Measurements from ENCODE around the gene GGA3.

The GGA3 gene

DNA sequence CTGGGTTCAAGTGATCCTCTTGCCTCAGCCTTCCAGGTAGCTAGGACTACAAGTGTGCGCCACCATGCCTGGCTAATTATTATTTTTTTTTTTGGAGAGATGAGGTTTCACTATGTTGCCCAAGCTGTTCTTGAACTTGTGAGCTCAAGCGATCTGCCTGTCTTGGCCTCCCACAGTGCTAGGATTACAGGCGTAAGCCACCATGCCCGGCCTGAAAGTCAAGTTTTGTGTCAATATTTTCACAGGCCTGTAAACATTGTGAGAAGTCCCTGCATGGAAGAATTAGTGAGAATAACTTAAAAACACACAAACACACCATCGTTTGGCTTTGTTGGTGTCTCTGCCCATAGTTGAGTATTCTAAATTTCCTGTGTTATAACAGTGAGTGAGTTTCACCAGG is 33.7 kb downstream of the GGA3 start:
- ChIA-PET POLR2A (interaction anchor here (0.6 kb wide), 1 partner anchor 237 kb away, joined by 3 read pairs; no protein-coding TSS in a partner anchor), CTCF (interaction anchor here (5.1 kb wide), 1 partner anchor 13 kb away, joined by 50 read pairs; no protein-coding TSS in a partner anchor)
- Histone ChIP-seq H3K4me3 (ENCODE audit: control insufficient read depth in 1 of 7, extremely low read depth in 1 of 7, insufficient read depth in 4 of 7, low read depth in 2 of 7, low read length in 6 of 7) (no peak overlapping the region), H3K27me3 (replicated peaks in 2 of 5; ENCODE audit: control insufficient read depth in 4 of 5, insufficient read depth in 5 of 5, low read length in 4 of 5) (no peaks in the 10 kb centered on the region), H3K36me3 (ENCODE audit: control insufficient read depth in 4 of 4, insufficient read depth in 4 of 4, low read length in 3 of 4) (peaks cover 24 to 79% (median 59%) of the 10 kb centered on the region in 4 experiments), H3K27ac (ENCODE audit: insufficient read depth in 1 of 2, low read depth in 1 of 2, low read length in 2 of 2, poor library complexity in 1 of 2, severe bottlenecking in 2 of 2) (no peak overlapping the region), H3K4me1 (ENCODE audit: control extremely low read depth in 1 of 4, control insufficient read depth in 4 of 4, insufficient read depth in 4 of 4, low read length in 3 of 4) (no peaks in the 10 kb centered on the region), H3K9me3 (ENCODE audit: control extremely low read depth in 1 of 5, control insufficient read depth in 4 of 5, insufficient read depth in 2 of 5, low read depth in 1 of 5, low read length in 4 of 5) (no peaks in the 10 kb centered on the region)
- WGBS (ENCODE audit: insufficient coverage), result 97% methylated on average over 3 of the region's 5 CpGs
- DNase-seq, result no peak

DNA sequence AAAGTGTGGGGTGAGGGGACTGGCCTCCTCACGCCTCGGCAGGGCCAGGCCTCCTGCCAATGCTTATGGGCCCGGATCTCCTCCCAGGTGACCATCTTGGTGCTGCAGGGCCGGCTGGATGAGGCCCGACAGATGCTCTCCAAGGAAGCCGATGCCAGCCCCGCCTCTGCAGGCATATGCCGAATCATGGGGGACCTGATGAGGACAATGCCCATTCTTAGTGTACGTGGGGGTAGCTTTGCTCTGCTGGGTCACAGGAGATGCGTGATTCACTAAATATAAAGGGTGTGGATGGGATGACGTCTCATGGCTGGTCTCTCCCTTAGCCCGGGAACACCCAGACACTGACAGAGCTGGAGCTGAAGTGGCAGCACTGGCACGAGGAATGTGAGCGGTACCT is 36.4 kb downstream of the GGA3 start:
- 87% methylated on average over 13 of the region's 14 CpGs for WGBS (ENCODE audit: insufficient coverage)
- no peaks in the 10 kb centered on the region for H3K27me3 ChIP-seq (replicated peaks in 2 of 5; ENCODE audit: control insufficient read depth in 4 of 5, insufficient read depth in 5 of 5, low read length in 4 of 5)
- no peaks in the 10 kb centered on the region for H3K4me1 ChIP-seq (ENCODE audit: control extremely low read depth in 1 of 4, control insufficient read depth in 4 of 4, insufficient read depth in 4 of 4, low read length in 3 of 4)
- H3K4me3 ChIP-seq (ENCODE audit: control insufficient read depth in 1 of 7, extremely low read depth in 1 of 7, insufficient read depth in 4 of 7, low read depth in 2 of 7, low read length in 6 of 7), result no peak overlapping the region
- no peaks in the 10 kb centered on the region for H3K9me3 ChIP-seq (ENCODE audit: control extremely low read depth in 1 of 5, control insufficient read depth in 4 of 5, insufficient read depth in 2 of 5, low read depth in 1 of 5, low read length in 4 of 5)
- ChIA-PET CTCF (interaction anchor here (0.8 to 2.7 kb wide), 6 partner anchors 12 to 110 kb away, joined by 3 to 10 read pairs (median 4); no protein-coding TSS in a partner anchor), POLR2A (no interaction called here)
- DNase-seq, result no peak
- no peak overlapping the region for H3K27ac ChIP-seq (ENCODE audit: insufficient read depth in 1 of 2, low read depth in 1 of 2, low read length in 2 of 2, poor library complexity in 1 of 2, severe bottlenecking in 2 of 2)
- peaks cover 20 to 64% (median 44%) of the 10 kb centered on the region in 4 experiments for H3K36me3 ChIP-seq (ENCODE audit: control insufficient read depth in 4 of 4, insufficient read depth in 4 of 4, low read length in 3 of 4)

- no peak for DNase-seq
- no peaks in the 10 kb centered on the region for H3K9me3 ChIP-seq (ENCODE audit: control extremely low read depth in 1 of 5, control insufficient read depth in 4 of 5, insufficient read depth in 2 of 5, low read depth in 1 of 5, low read length in 4 of 5)
- peaks cover 16 to 65% (median 41%) of the 10 kb centered on the region in 4 experiments for H3K36me3 ChIP-seq (ENCODE audit: control insufficient read depth in 4 of 4, insufficient read depth in 4 of 4, low read length in 3 of 4)
- H3K4me3 ChIP-seq (ENCODE audit: control insufficient read depth in 1 of 7, extremely low read depth in 1 of 7, insufficient read depth in 4 of 7, low read depth in 2 of 7, low read length in 6 of 7), result no peak overlapping the region
- CTCF ChIA-PET, result interaction anchor here (0.9 to 4.3 kb wide), 8 partner anchors 10 to 160 kb away, joined by 3 to 20 read pairs (median 6); no protein-coding TSS in a partner anchor
- no peak overlapping the region for H3K27ac ChIP-seq (ENCODE audit: insufficient read depth in 1 of 2, low read depth in 1 of 2, low read length in 2 of 2, poor library complexity in 1 of 2, severe bottlenecking in 2 of 2)
- POLR2A ChIA-PET, result interaction anchor here (0.7 kb wide), 1 partner anchor 17 kb away, joined by 5 read pairs; no protein-coding TSS in a partner anchor
- no peaks in the 10 kb centered on the region for H3K4me1 ChIP-seq (ENCODE audit: control extremely low read depth in 1 of 4, control insufficient read depth in 4 of 4, insufficient read depth in 4 of 4, low read length in 3 of 4)
- WGBS (ENCODE audit: insufficient coverage), result 90% methylated on average over 2 of the region's 3 CpGs
- H3K27me3 ChIP-seq (replicated peaks in 2 of 5; ENCODE audit: control insufficient read depth in 4 of 5, insufficient read depth in 5 of 5, low read length in 4 of 5), result no peaks in the 10 kb centered on the region
Measured at GRCh38 chr17:75219815-75220214, 41.6 kb downstream of the GGA3 start.

- Histone ChIP-seq H3K27ac (ENCODE audit: insufficient read depth in 1 of 2, low read depth in 1 of 2, low read length in 2 of 2, poor library complexity in 1 of 2, severe bottlenecking in 2 of 2) (no peak overlapping the region), H3K36me3 (ENCODE audit: control insufficient read depth in 4 of 4, insufficient read depth in 4 of 4, low read length in 3 of 4) (peaks cover 16 to 74% (median 42%) of the 10 kb centered on the region in 4 experiments), H3K4me1 (ENCODE audit: control extremely low read depth in 1 of 4, control insufficient read depth in 4 of 4, insufficient read depth in 4 of 4, low read length in 3 of 4) (no peaks in the 10 kb centered on the region), H3K9me3 (ENCODE audit: control extremely low read depth in 1 of 5, control insufficient read depth in 4 of 5, insufficient read depth in 2 of 5, low read depth in 1 of 5, low read length in 4 of 5) (no peaks in the 10 kb centered on the region), H3K4me3 (ENCODE audit: control insufficient read depth in 1 of 7, extremely low read depth in 1 of 7, insufficient read depth in 4 of 7, low read depth in 2 of 7, low read length in 6 of 7) (no peak overlapping the region), H3K27me3 (replicated peaks in 2 of 5; ENCODE audit: control insufficient read depth in 4 of 5, insufficient read depth in 5 of 5, low read length in 4 of 5) (no peaks in the 10 kb centered on the region)
- DNase-seq, result no peak
- POLR2A ChIA-PET, result interaction anchor here (0.6 kb wide), 1 partner anchor 284 kb away, joined by 4 read pairs; no protein-coding TSS in a partner anchor
- 100% methylated on average over 1 of the region's 6 CpGs for WGBS (ENCODE audit: insufficient coverage)
- CTCF ChIA-PET, result interaction anchor here (1.2 to 3.8 kb wide), 3 partner anchors 12 to 21 kb away, joined by 3 to 13 read pairs (median 5); partner anchors contain the start of gene NUP85
Measured at GRCh38 chr17:75218131-75218530, 43.3 kb downstream of the GGA3 start.

GRCh38 chr17:75209061-75209460 is 52.3 kb downstream of the GGA3 start:
- Histone ChIP-seq H3K4me3 (ENCODE audit: control insufficient read depth in 1 of 7, extremely low read depth in 1 of 7, insufficient read depth in 4 of 7, low read depth in 2 of 7, low read length in 6 of 7) (no peak overlapping the region), H3K4me1 (ENCODE audit: control extremely low read depth in 1 of 4, control insufficient read depth in 4 of 4, insufficient read depth in 4 of 4, low read length in 3 of 4) (peaks cover 6 to 17% (median 16%) of the 10 kb centered on the region in 4 experiments), H3K36me3 (ENCODE audit: control insufficient read depth in 4 of 4, insufficient read depth in 4 of 4, low read length in 3 of 4) (peaks cover 9 to 46% (median 29%) of the 10 kb centered on the region in 4 experiments), H3K27me3 (replicated peaks in 2 of 5; ENCODE audit: control insufficient read depth in 4 of 5, insufficient read depth in 5 of 5, low read length in 4 of 5) (no peaks in the 10 kb centered on the region), H3K9me3 (ENCODE audit: control extremely low read depth in 1 of 5, control insufficient read depth in 4 of 5, insufficient read depth in 2 of 5, low read depth in 1 of 5, low read length in 4 of 5) (no peaks in the 10 kb centered on the region), H3K27ac (ENCODE audit: insufficient read depth in 1 of 2, low read depth in 1 of 2, low read length in 2 of 2, poor library complexity in 1 of 2, severe bottlenecking in 2 of 2) (no peak overlapping the region)
- 93% methylated on average over 2 of the region's 3 CpGs for WGBS (ENCODE audit: insufficient coverage)
- DNase-seq, result no peak
- POLR2A ChIA-PET, result interaction anchor here (0.6 kb wide), 1 partner anchor 55 kb away, joined by 4 read pairs; no protein-coding TSS in a partner anchor
- CTCF ChIA-PET, result interaction anchor here (1.9 to 2.5 kb wide), 2 partner anchors 11 to 29 kb away, joined by 4 to 8 read pairs; no protein-coding TSS in a partner anchor

DNA sequence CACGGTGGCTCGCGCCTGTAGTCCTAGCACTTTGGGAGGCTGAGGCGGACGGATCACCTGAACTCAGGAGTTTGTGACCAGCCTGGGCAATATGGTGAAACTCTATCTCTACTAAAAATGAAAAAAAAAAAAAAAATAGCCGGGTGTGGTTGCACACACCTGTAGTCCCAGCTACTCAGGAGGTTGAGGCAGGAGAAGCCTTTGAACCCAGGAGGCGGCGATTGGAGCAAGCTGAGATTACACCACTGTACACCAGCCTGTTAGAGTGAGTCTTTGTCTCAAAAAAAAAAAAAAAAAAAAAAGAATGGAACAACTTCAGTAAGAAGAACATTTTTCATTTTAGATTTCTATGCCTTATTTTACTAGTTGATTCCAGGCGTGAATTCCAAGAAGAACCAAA is 53.2 kb downstream of the GGA3 start:
- no peaks in the 10 kb centered on the region for H3K27me3 ChIP-seq (replicated peaks in 2 of 5; ENCODE audit: control insufficient read depth in 4 of 5, insufficient read depth in 5 of 5, low read length in 4 of 5)
- 100% methylated on average over 3 of the region's 9 CpGs for WGBS (ENCODE audit: insufficient coverage)
- H3K9me3 ChIP-seq (ENCODE audit: control extremely low read depth in 1 of 5, control insufficient read depth in 4 of 5, insufficient read depth in 2 of 5, low read depth in 1 of 5, low read length in 4 of 5), result no peaks in the 10 kb centered on the region
- peaks cover 6 to 17% (median 17%) of the 10 kb centered on the region in 4 experiments for H3K4me1 ChIP-seq (ENCODE audit: control extremely low read depth in 1 of 4, control insufficient read depth in 4 of 4, insufficient read depth in 4 of 4, low read length in 3 of 4)
- H3K27ac ChIP-seq (ENCODE audit: insufficient read depth in 1 of 2, low read depth in 1 of 2, low read length in 2 of 2, poor library complexity in 1 of 2, severe bottlenecking in 2 of 2), result no peak overlapping the region
- no peak for DNase-seq
- CTCF ChIA-PET, result interaction anchor here (1.6 to 9.6 kb wide), 4 partner anchors 12 to 95 kb away, joined by 3 to 89 read pairs (median 4); partner anchors contain the start of gene ARMC7
- H3K36me3 ChIP-seq (ENCODE audit: control insufficient read depth in 4 of 4, insufficient read depth in 4 of 4, low read length in 3 of 4), result peaks cover 9 to 40% (median 26%) of the 10 kb centered on the region in 4 experiments
- POLR2A ChIA-PET, result no interaction called here
- no peak overlapping the region for H3K4me3 ChIP-seq (ENCODE audit: control insufficient read depth in 1 of 7, extremely low read depth in 1 of 7, insufficient read depth in 4 of 7, low read depth in 2 of 7, low read length in 6 of 7)

DNA sequence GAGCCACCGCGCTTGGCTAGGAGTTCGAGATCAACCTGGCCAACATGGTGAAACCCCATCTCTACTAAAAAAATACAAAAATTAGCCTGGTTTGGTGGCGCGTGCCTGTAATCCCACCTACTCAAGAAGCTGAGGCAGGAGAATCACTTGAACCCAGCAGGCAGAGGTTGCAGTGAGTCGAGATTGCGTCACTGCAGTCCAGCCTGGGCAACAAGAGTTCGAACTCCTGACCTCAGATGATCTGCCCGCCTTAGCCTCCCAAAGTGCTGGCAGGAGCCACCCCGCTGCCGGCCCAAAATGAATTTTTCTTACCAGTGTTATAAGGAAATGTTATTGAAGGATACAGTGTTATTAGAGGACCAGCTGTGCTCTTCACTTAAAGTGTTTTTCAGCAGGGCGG is 53.6 kb downstream of the GGA3 start:
- Histone ChIP-seq H3K9me3 (ENCODE audit: control extremely low read depth in 1 of 5, control insufficient read depth in 4 of 5, insufficient read depth in 2 of 5, low read depth in 1 of 5, low read length in 4 of 5) (no peaks in the 10 kb centered on the region), H3K4me3 (ENCODE audit: control insufficient read depth in 1 of 7, extremely low read depth in 1 of 7, insufficient read depth in 4 of 7, low read depth in 2 of 7, low read length in 6 of 7) (no peak overlapping the region), H3K27me3 (replicated peaks in 2 of 5; ENCODE audit: control insufficient read depth in 4 of 5, insufficient read depth in 5 of 5, low read length in 4 of 5) (no peaks in the 10 kb centered on the region), H3K4me1 (ENCODE audit: control extremely low read depth in 1 of 4, control insufficient read depth in 4 of 4, insufficient read depth in 4 of 4, low read length in 3 of 4) (peaks cover 6 to 17% (median 17%) of the 10 kb centered on the region in 4 experiments), H3K36me3 (ENCODE audit: control insufficient read depth in 4 of 4, insufficient read depth in 4 of 4, low read length in 3 of 4) (peaks cover 9 to 36% (median 24%) of the 10 kb centered on the region in 4 experiments), H3K27ac (ENCODE audit: insufficient read depth in 1 of 2, low read depth in 1 of 2, low read length in 2 of 2, poor library complexity in 1 of 2, severe bottlenecking in 2 of 2) (no peak overlapping the region)
- CTCF ChIA-PET, result interaction anchor here (1.6 to 9.6 kb wide), 4 partner anchors 12 to 94 kb away, joined by 3 to 89 read pairs (median 4); partner anchors contain the start of gene ARMC7
- no peak for DNase-seq
- WGBS (ENCODE audit: insufficient coverage), result 96% methylated on average over 10 of the region's 12 CpGs
- POLR2A ChIA-PET, result no interaction called here

All from common myeloid progenitor, CD34-positive (primary cell).